BJ (cell line): ENCODE results near the gene SNX10. TPM values are rescaled to one million over a fixed set of nuclear protein-coding genes. Genes with fewer than 3 reads are reported as not detected.

Source experiments
- CTCF ChIA-PET: fragments of 350-600 bp; formaldehyde crosslinking; extraction: SDS; loops from one replicate; lab custom pipeline; 2021; ENCODE audit warnings: antibody characterized with exemption, inconsistent platforms; lab: Yijun Ruan, JAX
- POLR2A ChIA-PET: fragments of 300-600 bp; sonication (Branson Sonifier 250); formaldehyde crosslinking; extraction: SDS; loops from one replicate; lab custom pipeline; 2021; ENCODE audit warnings: antibody characterized with exemption; lab: Charles Lee
- DNase-seq: peaks from one replicate; pipeline ENCODE4 v3.0.0-alpha.2; 2011; ENCODE audit warnings: low read depth
- H3K27me3 ChIP-seq: 2 replicates; pipeline ENCODE4 v1.6.0; 2011; ENCODE audit warnings: low read length; ENCODE audit not compliant: control insufficient read depth, insufficient read depth
- H3K36me3 ChIP-seq: 2 replicates; pipeline ENCODE4 v1.5.1; 2011; ENCODE audit warnings: low read length; ENCODE audit not compliant: control insufficient read depth, insufficient read depth
- H3K4me3 ChIP-seq: 2 replicates; pipeline ENCODE4 v1.5.1; 2011; ENCODE audit warnings: low read depth, mild to moderate bottlenecking, control low read depth, low read length
- polyA plus RNA-seq: library from polyadenylated mRNA; depleted of rRNA; stranded (reverse); fragments of >200 nt; gene quantifications from 2 replicates; pipeline ENCODE4 v1.2.3, GENCODE V29; 2011
- TF ChIP-seq, protein P1 (sequence below): IDR thresholded peaks from 2 replicates; pipeline ENCODE4 v1.5.1; 2011; ENCODE audit warnings: low read depth, mild to moderate bottlenecking, control low read depth, inconsistent platforms, low read length, moderate library complexity; ENCODE audit not compliant: insufficient read depth

Gene SNX10
- polyA plus RNA-seq, 1 experiment: not detected

DNA sequence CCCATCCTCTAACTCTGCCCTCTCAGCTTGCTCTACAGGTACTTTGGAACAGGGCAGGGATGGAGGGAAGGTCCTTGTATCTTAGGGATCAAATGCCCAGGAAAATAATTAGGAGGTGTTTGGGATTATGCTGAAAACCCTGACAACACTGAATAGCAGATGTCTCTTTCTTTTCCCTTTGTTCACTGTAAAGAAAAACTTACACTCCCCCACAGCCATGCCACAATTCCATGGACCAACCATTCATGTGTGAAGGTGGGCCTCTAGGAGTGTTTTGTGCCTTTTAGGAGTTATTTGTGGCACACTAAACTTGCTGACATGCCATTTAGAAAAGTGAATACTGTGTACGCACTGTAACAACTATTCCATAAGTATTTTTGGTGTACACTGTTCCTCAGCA is 108.1 kb downstream of the SNX10 start:
- ChIA-PET CTCF (no interaction called here), POLR2A (no interaction called here)
- no peak for DNase-seq
- TF ChIP-seq, protein P1, sequence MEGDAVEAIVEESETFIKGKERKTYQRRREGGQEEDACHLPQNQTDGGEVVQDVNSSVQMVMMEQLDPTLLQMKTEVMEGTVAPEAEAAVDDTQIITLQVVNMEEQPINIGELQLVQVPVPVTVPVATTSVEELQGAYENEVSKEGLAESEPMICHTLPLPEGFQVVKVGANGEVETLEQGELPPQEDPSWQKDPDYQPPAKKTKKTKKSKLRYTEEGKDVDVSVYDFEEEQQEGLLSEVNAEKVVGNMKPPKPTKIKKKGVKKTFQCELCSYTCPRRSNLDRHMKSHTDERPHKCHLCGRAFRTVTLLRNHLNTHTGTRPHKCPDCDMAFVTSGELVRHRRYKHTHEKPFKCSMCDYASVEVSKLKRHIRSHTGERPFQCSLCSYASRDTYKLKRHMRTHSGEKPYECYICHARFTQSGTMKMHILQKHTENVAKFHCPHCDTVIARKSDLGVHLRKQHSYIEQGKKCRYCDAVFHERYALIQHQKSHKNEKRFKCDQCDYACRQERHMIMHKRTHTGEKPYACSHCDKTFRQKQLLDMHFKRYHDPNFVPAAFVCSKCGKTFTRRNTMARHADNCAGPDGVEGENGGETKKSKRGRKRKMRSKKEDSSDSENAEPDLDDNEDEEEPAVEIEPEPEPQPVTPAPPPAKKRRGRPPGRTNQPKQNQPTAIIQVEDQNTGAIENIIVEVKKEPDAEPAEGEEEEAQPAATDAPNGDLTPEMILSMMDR: no peak
- Histone ChIP-seq H3K4me3 (no peak overlapping the region), H3K27me3 (peaks cover 4% of the 10 kb centered on the region), H3K36me3 (no peaks in the 10 kb centered on the region)

DNA sequence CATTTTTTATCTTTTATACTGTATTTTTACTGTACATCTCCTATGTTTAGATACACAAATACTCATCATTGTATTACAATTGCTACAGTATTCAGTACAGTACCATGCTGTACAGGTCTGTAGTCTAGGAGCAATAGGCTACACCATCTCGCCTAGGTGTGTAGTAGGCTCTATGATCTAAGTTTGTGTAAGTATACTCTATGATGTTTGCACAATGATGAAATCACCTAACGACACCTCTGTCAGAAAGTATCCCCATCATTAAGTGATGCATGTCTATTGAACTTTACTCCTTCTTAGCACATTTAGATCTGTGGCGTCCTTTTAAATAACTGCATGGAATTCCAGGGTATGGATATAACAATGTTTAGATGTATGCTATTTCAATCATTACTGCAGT is 112.0 kb downstream of the SNX10 start:
- ChIA-PET POLR2A (no interaction called here), CTCF (no interaction called here)
- H3K4me3 ChIP-seq: no peak overlapping the region
- DNase-seq: no peak
- TF ChIP-seq, protein P1: no peak
- peaks cover 2% of the 10 kb centered on the region for H3K27me3 ChIP-seq
- no peaks in the 10 kb centered on the region for H3K36me3 ChIP-seq

DNA sequence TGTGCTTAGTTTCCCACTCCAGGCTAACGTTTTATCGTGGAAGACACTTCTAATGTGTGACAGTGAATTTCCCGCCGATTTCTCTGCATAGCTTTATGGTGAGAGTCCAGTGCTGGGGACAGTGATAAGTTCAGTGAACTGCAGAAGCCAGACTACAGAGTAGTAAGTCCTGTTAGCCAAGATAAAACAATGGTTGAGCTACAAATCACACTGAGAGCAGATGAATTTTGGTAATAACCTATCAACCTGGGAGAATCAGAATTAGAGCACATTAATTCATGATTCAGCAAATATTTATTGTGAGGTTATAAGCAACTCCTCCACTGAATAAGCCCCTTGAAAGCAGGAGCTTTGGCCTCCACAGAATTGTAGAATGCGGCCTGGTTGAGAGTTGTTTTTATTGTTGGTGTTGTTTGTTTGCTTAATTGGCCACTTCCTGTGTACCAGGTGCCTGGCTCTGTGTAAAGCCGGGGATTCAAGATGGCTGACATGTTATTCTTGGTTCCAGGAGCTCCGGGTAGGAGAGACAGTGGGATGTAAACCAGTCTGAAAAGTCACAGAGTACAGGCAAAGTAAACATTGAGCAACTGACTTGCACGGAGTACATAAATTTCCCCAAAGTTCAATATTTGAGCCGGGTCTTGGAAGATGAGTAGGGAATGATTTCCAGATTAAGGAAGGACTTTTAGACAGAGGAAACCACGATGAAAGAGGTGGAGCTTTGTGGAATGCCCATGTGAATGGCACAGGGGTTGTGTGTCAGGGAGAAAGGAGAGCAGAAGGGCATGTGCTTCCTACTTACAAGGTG is 112.7 kb downstream of the SNX10 start:
- POLR2A ChIA-PET: no interaction called here

DNA sequence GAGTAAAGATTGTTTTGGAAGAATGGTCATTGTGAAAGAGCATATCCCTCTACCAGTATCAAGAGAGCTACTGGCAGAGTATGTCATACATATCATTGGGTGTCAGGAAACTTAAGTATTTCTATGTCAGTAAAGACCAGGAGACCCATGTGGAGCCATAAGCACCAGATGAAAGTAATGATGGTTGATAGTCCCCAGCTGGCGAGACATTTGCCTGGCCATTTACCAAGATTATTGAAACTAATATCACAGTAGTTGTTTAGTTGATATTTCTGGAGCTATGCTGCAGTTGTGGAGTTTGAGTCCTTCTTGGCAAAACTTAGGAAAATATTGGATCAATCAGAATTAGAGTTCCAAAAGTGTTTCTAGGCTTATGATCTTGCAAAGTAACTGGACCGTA is 114.8 kb downstream of the SNX10 start:
- ChIA-PET POLR2A (no interaction called here), CTCF (interaction anchor here (1.3 to 1.4 kb wide), 2 partner anchors 9 to 38 kb away, joined by 3 read pairs; no protein-coding TSS in a partner anchor)
- Histone ChIP-seq H3K36me3 (no peaks in the 10 kb centered on the region), H3K27me3 (peaks cover 2% of the 10 kb centered on the region; the same call in 1 of the 2 replicates), H3K4me3 (no peak overlapping the region)
- TF ChIP-seq, protein P1: no peak
- DNase-seq: no peak

More for the DNA sequence above, 112.7 kb downstream of the SNX10 start:
- H3K36me3 ChIP-seq: no peaks in the 10 kb centered on the region
- H3K4me3 ChIP-seq: no peak overlapping the region
- peaks cover 2% of the 10 kb centered on the region for H3K27me3 ChIP-seq
- no peak for DNase-seq
- CTCF ChIA-PET: interaction anchor here (0.6 kb wide), 1 partner anchor 42 kb away, joined by 3 read pairs; no protein-coding TSS in a partner anchor
- TF ChIP-seq, protein P1: no peak

DNA sequence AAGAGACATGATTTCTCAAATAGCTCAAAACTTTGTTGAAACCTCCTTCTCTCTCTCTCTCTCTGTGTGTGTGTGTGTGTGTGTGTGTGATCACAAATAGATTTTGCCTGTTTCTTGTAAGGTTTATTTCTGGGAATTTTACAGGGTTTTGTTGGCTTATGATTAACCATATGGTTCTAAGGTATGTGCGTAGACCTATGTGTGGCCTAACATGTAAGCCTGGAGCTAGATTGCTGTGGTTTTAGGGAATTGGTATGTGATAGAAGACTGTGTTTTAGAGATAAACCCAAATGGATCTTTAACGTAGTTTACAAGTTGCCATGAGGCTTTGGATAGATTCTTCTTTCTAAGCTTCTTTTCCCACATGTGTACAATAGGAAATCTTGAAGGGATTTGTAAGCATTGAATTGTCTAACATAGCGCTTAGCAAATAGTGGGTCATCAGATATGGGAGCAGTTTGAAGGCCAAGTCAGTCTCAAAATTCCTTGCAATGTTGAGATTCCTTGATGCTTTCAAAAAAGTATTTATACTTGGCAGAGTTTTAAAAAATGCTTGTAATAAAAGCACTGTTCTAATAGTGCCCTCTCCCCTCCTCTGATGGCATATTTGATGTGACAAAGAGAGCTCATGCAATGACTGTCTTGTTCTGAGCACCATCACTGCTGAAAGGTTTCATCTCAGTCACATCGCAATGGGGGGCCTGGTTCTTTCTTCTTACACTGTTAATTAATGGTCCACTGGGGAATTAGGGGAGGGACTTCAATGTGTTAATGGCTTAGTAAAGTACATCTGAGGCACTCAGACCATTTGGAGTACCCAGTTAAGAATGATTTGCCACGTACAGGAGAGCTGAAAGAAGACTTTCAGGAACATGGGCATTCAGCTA is 118.2 kb downstream of the SNX10 start:
- TF ChIP-seq, protein P1: no peak
- DNase-seq: no peak
- ChIA-PET CTCF (interaction anchor here (0.8 kb wide), 1 partner anchor 40 kb away, joined by 3 read pairs; no protein-coding TSS in a partner anchor), POLR2A (no interaction called here)
- Histone ChIP-seq H3K36me3 (no peaks in the 10 kb centered on the region), H3K27me3 (peaks cover under 1% of the 10 kb centered on the region; the same call in 1 of the 2 replicates), H3K4me3 (no peak overlapping the region)
